ENCODE measurements around the gene MYCBP2.
A peak's percentile ranks its signal among the peaks of the same experiment; 100 is the strongest.
"Not testable (repeated sequence)": the region's sequence is repeated elsewhere in the genome, so short reads cannot be mapped to it uniquely, and the experiment has no call there.

MYCBP2 gene

DNA sequence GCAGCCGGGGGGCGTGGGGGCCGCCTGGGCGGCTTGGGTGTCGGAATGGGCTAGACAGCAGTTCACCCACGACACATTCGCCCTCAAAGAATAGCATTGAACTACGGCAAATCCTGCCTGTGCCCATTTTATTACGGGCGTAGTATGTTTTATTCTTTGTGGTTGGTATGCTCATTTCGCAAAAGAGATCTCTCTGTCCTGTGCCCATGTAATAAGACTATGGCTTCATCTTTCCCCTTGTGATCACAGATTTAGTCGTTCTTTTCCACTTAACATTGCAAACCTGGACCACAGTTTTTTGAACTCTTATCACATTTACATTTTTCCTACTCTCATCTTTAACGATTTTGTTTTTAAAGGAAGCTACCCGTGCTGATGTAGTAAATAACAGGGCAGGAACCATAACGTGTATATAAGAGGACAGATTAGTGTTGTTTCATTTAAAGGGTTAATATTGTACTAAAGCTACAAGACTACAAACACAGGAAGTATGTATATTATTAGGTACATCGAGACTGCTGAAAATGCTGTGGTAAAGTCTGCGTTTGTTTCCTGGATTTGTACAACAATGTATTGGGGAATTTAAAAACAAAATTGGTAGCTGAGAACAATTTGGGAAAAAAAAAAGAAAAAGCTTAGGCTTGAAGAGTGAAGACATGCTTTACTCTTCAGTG is 3.2 kb upstream of the MYCBP2 start:
- in situ Hi-C loops (cut with HindIII; ENCODE audit: low pct_unique_long_range_greater_than_20kb, low sequenced_read_pairs): no loop called here
- DNase-seq (ENCODE audit: low read depth in 1 of 2, low spot score in 1 of 2): no peak
- no peak for TF ChIP-seq JUND (IDR thresholded peaks at IDR 0.05; ENCODE audit: low read depth)

DNA sequence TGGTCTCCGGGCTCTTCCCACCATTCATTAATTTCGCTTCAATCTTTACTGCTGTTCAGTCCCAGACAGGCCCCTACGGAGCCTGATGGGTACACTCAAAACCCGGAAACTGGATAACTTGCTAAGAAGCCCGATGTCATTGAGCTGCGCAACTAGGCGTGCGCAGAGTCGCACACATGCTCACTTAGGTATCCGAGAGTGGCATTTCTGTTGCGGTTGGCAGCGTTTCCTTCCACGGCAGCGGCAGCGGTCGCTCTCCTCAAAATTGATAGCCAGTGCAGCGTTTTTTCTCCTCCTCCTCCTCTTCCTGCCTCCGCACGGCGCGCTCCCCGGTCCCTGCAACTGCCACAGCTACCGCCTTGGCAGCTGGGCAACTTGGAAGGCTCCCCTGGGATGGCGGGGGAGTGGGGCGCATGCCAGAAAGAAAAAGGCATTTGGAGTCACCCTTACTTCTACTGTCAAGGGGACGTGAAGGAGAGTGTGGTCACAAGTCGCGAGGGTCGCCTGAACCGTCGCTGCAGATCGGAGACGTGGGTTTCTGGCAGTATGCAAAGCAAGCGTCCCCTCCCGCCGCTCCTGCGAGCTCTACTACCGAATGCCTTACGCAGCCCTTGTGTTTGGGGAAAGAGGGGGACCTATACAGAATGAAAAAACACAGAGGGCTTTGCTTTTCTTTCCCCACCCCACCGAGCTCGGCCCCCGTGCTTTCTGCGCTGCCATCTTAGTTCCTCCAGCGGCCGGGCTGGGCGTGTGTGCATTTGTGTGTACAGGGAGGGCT is 2.4 kb upstream of the MYCBP2 start:
- peak; percentile 75 to 94 for DNase-seq (ENCODE audit: low read depth in 1 of 2, low spot score in 1 of 2)
- peak; percentile 13; the same call in 1 of the 2 replicates for TF ChIP-seq JUND (IDR thresholded peaks at IDR 0.05; ENCODE audit: low read depth)
- in situ Hi-C loops (cut with HindIII; ENCODE audit: low pct_unique_long_range_greater_than_20kb, low sequenced_read_pairs): no loop called here

DNA sequence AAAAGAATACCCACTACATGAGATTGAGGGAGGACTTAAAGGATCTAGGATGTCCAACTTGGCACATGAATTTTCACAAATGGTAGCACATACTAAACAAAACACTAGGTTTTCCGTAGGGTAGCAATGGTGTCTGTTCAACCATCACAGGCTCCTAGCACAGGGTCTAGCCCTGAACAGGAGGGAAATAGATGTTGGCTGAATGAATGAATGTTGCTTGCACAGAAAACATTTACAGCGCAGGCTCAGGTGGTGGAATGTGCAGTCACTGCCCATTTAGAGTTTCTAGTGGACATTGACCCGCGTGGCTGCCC is 1.9 kb upstream of the MYCBP2 start:
- TF ChIP-seq JUND (IDR thresholded peaks at IDR 0.05; ENCODE audit: low read depth): no peak
- in situ Hi-C loops (cut with HindIII; ENCODE audit: low pct_unique_long_range_greater_than_20kb, low sequenced_read_pairs): no loop called here
- no peak for DNase-seq (ENCODE audit: low read depth in 1 of 2, low spot score in 1 of 2)

- DNase-seq (ENCODE audit: low read depth in 1 of 2, low spot score in 1 of 2): no peak
- in situ Hi-C loops (cut with HindIII; ENCODE audit: low pct_unique_long_range_greater_than_20kb, low sequenced_read_pairs): no loop called here
- no peak for TF ChIP-seq JUND (IDR thresholded peaks at IDR 0.05; ENCODE audit: low read depth)
Measured at GRCh38 chr13:77325371-77325980, 1.4 kb downstream of the MYCBP2 start.

DNA sequence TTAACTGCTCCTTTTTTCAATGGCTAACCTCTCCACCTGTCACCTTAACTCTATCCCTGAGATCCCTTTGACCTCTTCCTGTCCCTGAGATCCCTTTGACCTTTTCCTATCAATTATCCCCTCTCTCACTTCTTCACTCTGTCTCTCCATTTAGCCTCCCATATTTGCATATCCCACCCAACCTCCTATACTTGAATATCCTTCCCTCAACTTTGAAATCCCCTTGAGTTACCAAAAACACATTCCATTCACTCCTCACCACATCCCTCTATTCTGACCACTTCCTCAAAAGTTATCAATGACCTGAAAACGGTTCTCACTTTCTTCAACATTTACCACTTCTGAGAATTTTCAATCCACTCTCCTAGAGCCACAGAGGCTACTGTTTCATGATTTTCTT is 3.0 kb downstream of the MYCBP2 start:
- DNase-seq (ENCODE audit: low read depth in 1 of 2, low spot score in 1 of 2): no peak
- TF ChIP-seq JUND (IDR thresholded peaks at IDR 0.05; ENCODE audit: low read depth): no peak
- in situ Hi-C loops (cut with HindIII; ENCODE audit: low pct_unique_long_range_greater_than_20kb, low sequenced_read_pairs): no loop called here

DNA sequence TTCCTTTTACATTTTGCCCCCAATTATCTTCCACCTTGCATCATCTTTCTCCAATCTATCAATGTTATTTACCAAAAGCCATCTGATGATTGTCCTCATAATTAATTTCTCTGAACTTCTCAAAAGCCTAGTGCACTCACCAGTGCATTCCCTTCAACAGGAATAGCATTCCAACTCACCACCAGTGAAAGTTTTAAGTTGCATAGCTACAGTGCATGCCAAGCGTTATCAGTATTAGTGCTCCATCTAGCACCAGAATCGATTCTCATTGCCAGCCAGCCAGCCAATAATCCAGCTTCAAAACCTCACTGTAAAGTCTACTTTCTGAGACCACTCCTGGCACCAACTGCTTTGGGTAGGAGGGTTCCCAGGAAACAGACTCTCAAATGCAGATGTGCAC is 7.4 kb downstream of the MYCBP2 start:
- in situ Hi-C loops (cut with HindIII; ENCODE audit: low pct_unique_long_range_greater_than_20kb, low sequenced_read_pairs): no loop called here
- no peak for TF ChIP-seq JUND (IDR thresholded peaks at IDR 0.05; ENCODE audit: low read depth)
- no peak for DNase-seq (ENCODE audit: low read depth in 1 of 2, low spot score in 1 of 2)

DNA sequence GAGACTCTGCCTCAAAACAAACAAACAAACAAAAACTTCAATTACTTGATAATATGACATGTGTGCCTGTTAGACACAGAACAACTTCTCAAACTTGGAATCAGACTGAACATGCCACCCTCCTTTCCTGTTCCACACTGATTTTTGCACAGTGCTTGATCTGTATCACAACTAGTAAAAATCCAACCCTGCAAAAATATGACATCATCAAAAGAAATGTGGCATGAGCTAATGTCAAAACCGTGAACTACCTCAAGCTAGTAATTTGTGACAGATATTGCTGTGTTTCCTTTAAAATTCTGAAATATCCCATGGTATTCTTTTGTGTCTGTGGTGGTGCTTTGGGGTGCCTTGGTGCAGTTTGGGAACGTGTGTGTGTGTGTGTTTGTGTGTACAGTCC is 8.2 kb downstream of the MYCBP2 start:
- in situ Hi-C loops (cut with HindIII; ENCODE audit: low pct_unique_long_range_greater_than_20kb, low sequenced_read_pairs): no loop called here
- DNase-seq (ENCODE audit: low read depth in 1 of 2, low spot score in 1 of 2): no peak
- TF ChIP-seq JUND (IDR thresholded peaks at IDR 0.05; ENCODE audit: low read depth): no peak

- TF ChIP-seq JUND (IDR thresholded peaks at IDR 0.05; ENCODE audit: low read depth): no peak
- no peak for DNase-seq (ENCODE audit: low read depth in 1 of 2, low spot score in 1 of 2)
- in situ Hi-C loops (cut with HindIII; ENCODE audit: low pct_unique_long_range_greater_than_20kb, low sequenced_read_pairs): no loop called here
Measured at GRCh38 chr13:77316430-77316829, 10.5 kb downstream of the MYCBP2 start.

DNA sequence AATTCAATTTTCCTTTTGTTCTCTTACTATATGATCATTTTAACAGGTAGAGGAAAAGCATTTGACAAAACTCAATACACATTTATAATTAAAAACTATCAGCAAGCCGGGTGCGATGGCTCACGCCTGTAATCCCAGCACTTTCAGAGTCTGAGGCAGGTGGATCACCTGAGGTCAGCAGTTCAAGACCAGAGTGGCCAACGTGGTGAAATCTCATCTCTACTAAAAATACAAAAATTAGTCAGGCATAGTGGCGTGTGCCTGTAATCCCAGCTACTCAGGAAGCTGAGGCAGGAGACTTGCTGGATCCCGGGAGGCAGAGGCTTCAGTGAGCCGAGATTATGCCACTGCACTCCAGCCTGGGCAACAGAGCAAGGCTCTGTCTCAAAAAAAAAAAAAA is 11.4 kb downstream of the MYCBP2 start:
- in situ Hi-C loops (cut with HindIII; ENCODE audit: low pct_unique_long_range_greater_than_20kb, low sequenced_read_pairs): not testable (repeated sequence)

DNA sequence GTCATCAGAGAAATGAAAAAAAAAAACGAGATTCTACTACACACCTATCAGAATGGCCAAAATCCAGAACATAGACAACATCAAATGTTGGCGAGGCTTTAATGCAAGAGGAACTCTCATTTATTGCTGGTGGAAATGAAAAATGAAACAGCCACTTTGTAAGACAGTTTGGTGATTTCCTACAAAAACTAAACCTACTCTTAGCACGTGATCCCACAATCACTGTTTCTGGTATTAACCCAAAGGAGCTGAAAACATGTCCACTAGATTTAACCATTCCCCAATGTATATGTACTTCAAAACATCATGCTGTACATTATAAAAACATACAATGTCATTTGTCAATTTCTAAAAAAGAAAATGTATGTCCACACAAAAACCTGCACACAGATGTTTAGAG is 13.0 kb downstream of the MYCBP2 start:
- no peak for DNase-seq (ENCODE audit: low read depth in 1 of 2, low spot score in 1 of 2)
- in situ Hi-C loops (cut with HindIII; ENCODE audit: low pct_unique_long_range_greater_than_20kb, low sequenced_read_pairs): no loop called here
- TF ChIP-seq JUND (IDR thresholded peaks at IDR 0.05; ENCODE audit: low read depth): no peak

More for the DNA sequence above, 11.4 kb downstream of the MYCBP2 start:
- DNase-seq (ENCODE audit: low read depth in 1 of 2, low spot score in 1 of 2): not testable (repeated sequence)

DNA sequence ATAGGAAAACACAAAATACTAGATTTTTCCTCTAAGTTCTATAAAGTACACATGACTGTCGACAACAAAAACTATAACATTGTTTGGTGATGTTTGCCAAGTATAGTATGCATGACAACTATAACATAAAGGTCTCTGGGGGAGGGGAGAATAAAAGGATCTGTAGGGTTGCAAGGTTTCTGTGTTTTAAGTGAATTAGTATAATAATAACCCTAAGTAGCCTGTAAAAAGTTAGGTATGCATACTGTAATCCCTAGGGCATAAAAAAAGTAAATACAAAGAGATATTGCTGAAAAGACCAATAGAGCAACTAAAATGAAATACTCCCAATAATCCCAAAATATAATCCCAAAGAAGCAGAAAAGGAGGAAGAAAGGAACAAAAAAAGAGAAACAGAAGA is 14.6 kb downstream of the MYCBP2 start:
- no peak for TF ChIP-seq JUND (IDR thresholded peaks at IDR 0.05; ENCODE audit: low read depth)
- no peak for DNase-seq (ENCODE audit: low read depth in 1 of 2, low spot score in 1 of 2)
- in situ Hi-C loops (cut with HindIII; ENCODE audit: low pct_unique_long_range_greater_than_20kb, low sequenced_read_pairs): no loop called here

- no peak for DNase-seq (ENCODE audit: low read depth in 1 of 2, low spot score in 1 of 2)
- TF ChIP-seq JUND (IDR thresholded peaks at IDR 0.05; ENCODE audit: low read depth): no peak
- in situ Hi-C loops (cut with HindIII; ENCODE audit: low pct_unique_long_range_greater_than_20kb, low sequenced_read_pairs): no loop called here
Measured at GRCh38 chr13:77310579-77311279, 16.2 kb downstream of the MYCBP2 start.

- no peak for DNase-seq (ENCODE audit: low read depth in 1 of 2, low spot score in 1 of 2)
- in situ Hi-C loops (cut with HindIII; ENCODE audit: low pct_unique_long_range_greater_than_20kb, low sequenced_read_pairs): no loop called here
- TF ChIP-seq JUND (IDR thresholded peaks at IDR 0.05; ENCODE audit: low read depth): no peak
Measured at GRCh38 chr13:77310161-77310560, 16.7 kb downstream of the MYCBP2 start.
